Breast epithelium (tissue), 3 donors: ENCODE measurements around the gene SLC7A5.

ENCODE experiments used
- POLR2AphosphoS5 ChIP-seq, 3 donors: sonication (generic); formaldehyde crosslinking; IDR thresholded peaks; one replicate each; pipeline ENCODE4 v1.6.1; 2017; ENCODE audit warnings: antibody characterized with exemption in 3 of 3
- TF ChIP-seq, protein P1 (sequence below), 3 donors: fragments of 450-650 bp; IDR thresholded peaks; one replicate each; pipeline ENCODE4 v1.5.1; 2016 to 2017; ENCODE audit warnings: antibody characterized with exemption in 3 of 3, mild to moderate bottlenecking in 3 of 3, moderate library complexity in 3 of 3

DNA sequence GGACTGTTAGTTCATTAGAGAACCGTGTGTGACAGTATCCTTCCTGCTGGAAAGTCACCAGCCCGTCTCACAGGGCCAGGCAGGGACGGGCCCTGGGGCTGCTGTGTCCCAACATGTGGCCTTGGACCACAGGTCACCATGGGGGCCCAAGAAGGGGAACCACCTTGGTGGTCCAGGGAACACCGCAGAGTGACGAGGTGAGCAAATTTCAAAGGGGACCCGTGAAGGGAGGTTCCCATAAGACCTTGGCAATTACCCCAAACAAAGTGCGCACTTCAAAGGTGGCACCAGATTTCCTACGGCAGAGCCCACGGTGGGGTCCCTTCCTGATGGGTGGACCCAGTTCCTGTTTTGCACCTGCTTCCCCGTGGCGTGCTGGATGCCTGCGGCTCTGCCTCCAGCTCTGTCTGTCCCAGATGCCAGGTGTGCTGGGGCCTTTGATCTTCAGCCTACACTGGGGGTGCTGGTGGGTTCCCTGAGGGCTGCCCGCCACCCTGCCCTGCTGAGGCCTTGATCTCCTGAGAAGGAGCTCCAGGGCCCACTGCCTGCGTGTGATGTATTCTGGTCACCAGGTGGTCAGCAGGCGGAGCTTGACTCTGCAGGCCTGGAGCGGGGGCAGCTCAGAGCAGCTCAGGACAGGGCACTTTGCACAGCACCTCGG, 27.0 kb downstream of the SLC7A5 start:
- TF ChIP-seq POLR2AphosphoS5 (IDR thresholded peaks at IDR 0.05), result no peak
- TF ChIP-seq, protein P1, sequence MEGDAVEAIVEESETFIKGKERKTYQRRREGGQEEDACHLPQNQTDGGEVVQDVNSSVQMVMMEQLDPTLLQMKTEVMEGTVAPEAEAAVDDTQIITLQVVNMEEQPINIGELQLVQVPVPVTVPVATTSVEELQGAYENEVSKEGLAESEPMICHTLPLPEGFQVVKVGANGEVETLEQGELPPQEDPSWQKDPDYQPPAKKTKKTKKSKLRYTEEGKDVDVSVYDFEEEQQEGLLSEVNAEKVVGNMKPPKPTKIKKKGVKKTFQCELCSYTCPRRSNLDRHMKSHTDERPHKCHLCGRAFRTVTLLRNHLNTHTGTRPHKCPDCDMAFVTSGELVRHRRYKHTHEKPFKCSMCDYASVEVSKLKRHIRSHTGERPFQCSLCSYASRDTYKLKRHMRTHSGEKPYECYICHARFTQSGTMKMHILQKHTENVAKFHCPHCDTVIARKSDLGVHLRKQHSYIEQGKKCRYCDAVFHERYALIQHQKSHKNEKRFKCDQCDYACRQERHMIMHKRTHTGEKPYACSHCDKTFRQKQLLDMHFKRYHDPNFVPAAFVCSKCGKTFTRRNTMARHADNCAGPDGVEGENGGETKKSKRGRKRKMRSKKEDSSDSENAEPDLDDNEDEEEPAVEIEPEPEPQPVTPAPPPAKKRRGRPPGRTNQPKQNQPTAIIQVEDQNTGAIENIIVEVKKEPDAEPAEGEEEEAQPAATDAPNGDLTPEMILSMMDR (IDR thresholded peaks at IDR 0.05), result no peak
